HepG2 (cell line): ENCODE data around the gene PAPOLA. TPM values are rescaled to one million over a fixed set of nuclear protein-coding genes. Genes with fewer than 3 reads are reported as not detected.

Experiments
- ADNP ChIP-seq: sonication (generic); formaldehyde crosslinking; IDR thresholded peaks from 2 replicates; pipeline ENCODE4 v1.4.0; 2020; ENCODE audit warnings: missing genetic modification reagents
- CREBL2 ChIP-seq: sonication (generic); formaldehyde crosslinking; IDR thresholded peaks from 2 replicates; pipeline ENCODE4 v1.8.1; 2023; ENCODE audit warnings: missing genetic modification reagents, mild to moderate bottlenecking, borderline replicate concordance
- CSRNP1 ChIP-seq: sonication (generic); formaldehyde crosslinking; IDR thresholded peaks from 2 replicates; pipeline ENCODE4 v1.8.1; 2023; ENCODE audit warnings: mild to moderate bottlenecking, missing genetic modification reagents
- FOXP1 ChIP-seq, 2 experiments: fragments of 450-650 bp in 1 of 2; IDR thresholded peaks; 2 replicates each; pipeline ENCODE4 v1.6.1; 2017 to 2018; ENCODE audit warnings: antibody characterized with exemption in 1 of 2
- GLMP ChIP-seq: sonication (generic); formaldehyde crosslinking; IDR thresholded peaks from 2 replicates; pipeline ENCODE4 v1.9.0; 2021; ENCODE audit warnings: missing genetic modification reagents, mild to moderate bottlenecking, borderline replicate concordance
- KAT7 ChIP-seq: IDR thresholded peaks from 2 replicates; pipeline ENCODE4 v1.6.1; 2018; ENCODE audit warnings: borderline replicate concordance, missing compliant biosample characterization
- KLF12 ChIP-seq: sonication (generic); formaldehyde crosslinking; IDR thresholded peaks from 2 replicates; pipeline ENCODE4 v1.4.0; 2020; ENCODE audit warnings: missing genetic modification reagents, borderline replicate concordance
- SOX6 ChIP-seq, 2 experiments: fragments of 450-650 bp in 1 of 2; sonication (generic) in 1 of 2; formaldehyde crosslinking in 1 of 2; IDR thresholded peaks; 2 replicates each; pipeline versions ENCODE4 v1.4.0 to v1.6.1; 2017 to 2020; ENCODE audit warnings: antibody characterized with exemption in 1 of 2, mild to moderate bottlenecking in 1 of 2, missing genetic modification reagents in 1 of 2
- U2AF1 ChIP-seq: fragments of 200-400 bp; formaldehyde crosslinking; optimal IDR thresholded peaks from 2 replicates; pipeline ENCODE3; 2017; ENCODE audit warnings: mild to moderate bottlenecking, low read depth, low read length
- UBTF ChIP-seq: sonication (generic); formaldehyde crosslinking; IDR thresholded peaks from 2 replicates; pipeline ENCODE4 v1.4.0; 2020; ENCODE audit warnings: mild to moderate bottlenecking, missing genetic modification reagents
- ZBTB14 ChIP-seq: sonication (generic); formaldehyde crosslinking; IDR thresholded peaks from 2 replicates; pipeline ENCODE4 v1.4.0; 2020; ENCODE audit warnings: missing genetic modification reagents
- ZBTB21 ChIP-seq: sonication (generic); formaldehyde crosslinking; IDR thresholded peaks from 2 replicates; pipeline ENCODE4 v1.4.0; 2020; ENCODE audit warnings: missing genetic modification reagents
- ZFP62 ChIP-seq: sonication (generic); formaldehyde crosslinking; IDR thresholded peaks from 2 replicates; pipeline ENCODE4 v1.4.0; 2020; ENCODE audit warnings: missing genetic modification reagents
- ZNF138 ChIP-seq: sonication (generic); formaldehyde crosslinking; IDR thresholded peaks from 2 replicates; pipeline ENCODE4 v1.5.0; 2020; ENCODE audit warnings: mild to moderate bottlenecking, low read depth, missing genetic modification reagents
- ZNF230 ChIP-seq: sonication (generic); formaldehyde crosslinking; IDR thresholded peaks from 2 replicates; pipeline ENCODE4 v1.4.0; 2020; ENCODE audit warnings: mild to moderate bottlenecking, missing genetic modification reagents
- ZNF598 ChIP-seq: sonication (generic); formaldehyde crosslinking; IDR thresholded peaks from 2 replicates; pipeline ENCODE4 v1.5.1; 2020; ENCODE audit warnings: mild to moderate bottlenecking, missing genetic modification reagents, borderline replicate concordance
- ZNF607 ChIP-seq: sonication (generic); formaldehyde crosslinking; IDR thresholded peaks from 2 replicates; pipeline ENCODE4 v1.5.1; 2020; ENCODE audit warnings: missing genetic modification reagents, mild to moderate bottlenecking, borderline replicate concordance
- ZNF660 ChIP-seq: sonication (generic); formaldehyde crosslinking; IDR thresholded peaks from 2 replicates; pipeline ENCODE4 v1.5.1; 2020; ENCODE audit warnings: mild to moderate bottlenecking, low read depth, missing genetic modification reagents, borderline replicate concordance
- ZNF670 ChIP-seq: sonication (generic); formaldehyde crosslinking; IDR thresholded peaks from 2 replicates; pipeline ENCODE4 v1.8.0; 2022; ENCODE audit warnings: mild to moderate bottlenecking, missing genetic modification reagents, borderline replicate concordance
- ZNF747 ChIP-seq: sonication (generic); formaldehyde crosslinking; IDR thresholded peaks from 2 replicates; pipeline ENCODE4 v1.8.1; 2023; ENCODE audit warnings: missing genetic modification reagents, mild to moderate bottlenecking, borderline replicate concordance
- ZNF879 ChIP-seq: sonication (generic); formaldehyde crosslinking; IDR thresholded peaks from 2 replicates; pipeline ENCODE4 v1.8.1; 2023; ENCODE audit warnings: missing genetic modification reagents
- ZSCAN30 ChIP-seq: sonication (generic); formaldehyde crosslinking; IDR thresholded peaks from 2 replicates; pipeline ENCODE4 v1.5.0; 2020; ENCODE audit warnings: mild to moderate bottlenecking, missing genetic modification reagents
- polyA plus RNA-seq, 8 experiments: library from polyadenylated mRNA; depleted of rRNA in 3 of 8; stranded (reverse) in 7 of 8; unstranded in 1 of 8; fragments of >200 nt; fragmentation: Illumina TruSeq in 4 of 8; extraction: Trizol in 4 of 8; gene quantifications; 2 replicates each; pipeline versions ENCODE4 v1.2.1 to v1.2.3, GENCODE V29; 2011 to 2016; ENCODE audit warnings: low read depth in 4 of 8, missing spikeins in 1 of 8, mixed read lengths in 1 of 8; ENCODE audit not compliant: insufficient read depth in 1 of 8
- total RNA-seq, 5 experiments: library from RNA; depleted of rRNA; stranded (reverse); fragments of >200 nt; fragmentation: Illumina TruSeq; extraction: Trizol; gene quantifications; 2 replicates each; pipeline ENCODE4 v1.2.3, GENCODE V29; 2016; ENCODE audit warnings: low read depth in 1 of 5

Gene PAPOLA
- total and polyA plus RNA-seq, 2 of the 13 experiments (the other 11 are each of a cell fraction or from before 2014, with no cell fraction given), result 103 to 151 TPM

GRCh38 chr14:96502621-96503305, 581 bp downstream of the PAPOLA start (continued):
- TF ChIP-seq CSRNP1 (CRISPR knock-in tag), result no peak
- TF ChIP-seq ZNF607 (CRISPR knock-in tag), result 0 out of 2 replicates have a peak, but pooled peaks have one; percentile 31
- TF ChIP-seq FOXP1 (IDR thresholded peaks at IDR 0.05), result no peak
- no peak for TF ChIP-seq FOXP1 (CRISPR knock-in tag; IDR thresholded peaks at IDR 0.05)
- TF ChIP-seq SOX6 (IDR thresholded peaks at IDR 0.05), result no peak
- TF ChIP-seq SOX6 (CRISPR knock-in tag; IDR thresholded peaks at IDR 0.05), result 0 out of 2 replicates have a peak, but pooled peaks have one; percentile 0
- no peak for TF ChIP-seq ZNF660
- 0 out of 2 replicates have a peak, but pooled peaks have one; percentile 8 for TF ChIP-seq ZNF598 (CRISPR knock-in tag)
- no peak for TF ChIP-seq KAT7 (CRISPR knock-in tag)
- TF ChIP-seq ZNF138 (CRISPR knock-in tag), result 0 out of 2 replicates have a peak, but pooled peaks have one; percentile 53
- no peak for TF ChIP-seq ZSCAN30 (CRISPR knock-in tag)
- TF ChIP-seq ZBTB21 (CRISPR knock-in tag), result no peak
- TF ChIP-seq ZNF747, result peak; percentile 9; the same call in 1 of the 2 replicates
- no peak for TF ChIP-seq GLMP (CRISPR knock-in tag)
- peak; percentile 65 for TF ChIP-seq U2AF1
- no peak for TF ChIP-seq KLF12 (CRISPR knock-in tag)
- TF ChIP-seq ZBTB14 (CRISPR knock-in tag), result no peak
- TF ChIP-seq ZFP62 (CRISPR knock-in tag), result no peak
- no peak for TF ChIP-seq ZNF230 (CRISPR knock-in tag)
- TF ChIP-seq CREBL2, result no peak
- TF ChIP-seq ADNP, result no peak
- TF ChIP-seq ZNF879, result no peak
- TF ChIP-seq UBTF (CRISPR knock-in tag), result peak; percentile 30; the same call in 1 of the 2 replicates
- TF ChIP-seq ZNF670 (CRISPR knock-in tag), result peak; percentile 0; the same call in 1 of the 2 replicates
